Psoas muscle (tissue), 8 donors: ENCODE measurements around the gene PATZ1. TPM values are rescaled to one million over a fixed set of nuclear protein-coding genes. Genes with fewer than 3 reads are reported as not detected.

Source experiments
- ATAC-seq, 4 donors: fragments of 200-7000 bp; cut with Tn5 transposase; one replicate each; pipeline ENCODE4 v1.9.1; 2020; ENCODE audit warnings: moderate library complexity in 3 of 4, mild to moderate bottlenecking in 2 of 4
- DNase-seq, 2 donors: peaks; one replicate each; pipeline ENCODE4 v3.0.0-alpha.2; 2020
- H3K27ac ChIP-seq: fragments of 200-600 bp; one replicate; pipeline ENCODE4 v1.8.0; 2022
- H3K27me3 ChIP-seq, 3 donors: fragments of 200-600 bp in 1 of 3; one replicate each; pipeline versions ENCODE4 v1.6.1 to v1.8.0; 2013 to 2022; ENCODE audit warnings: low read length in 2 of 3, mild to moderate bottlenecking in 2 of 3, moderate library complexity in 1 of 3; ENCODE audit not compliant: insufficient read depth in 3 of 3
- H3K36me3 ChIP-seq, 2 donors: fragments of 200-600 bp in 1 of 2; one replicate each; pipeline versions ENCODE4 v1.6.1 to v1.8.0; 2013 to 2022; ENCODE audit warnings: low read depth in 1 of 2, mild to moderate bottlenecking in 1 of 2, moderate library complexity in 1 of 2; ENCODE audit not compliant: insufficient read depth in 1 of 2
- H3K4me1 ChIP-seq: fragments of 200-600 bp; one replicate; pipeline ENCODE4 v1.8.0; 2022
- H3K4me3 ChIP-seq: fragments of 200-600 bp; one replicate; pipeline ENCODE4 v1.8.0; 2022; ENCODE audit warnings: mild to moderate bottlenecking
- H3K9me3 ChIP-seq: fragments of 200-600 bp; one replicate; pipeline ENCODE4 v1.8.0; 2022
- WGBS, 3 donors: extraction: QIAGEN DNeasy Blood & Tissue Kit; methylation state at CpG; one replicate each; pipeline versions ENCODE4 v1.1.6 to v1.1.7; 2013; 5-methylcytosine and 5-hydroxymethylcytosine counted together
- intact Hi-C, 2 donors: fragments of 100-400 bp; cut with DNase I; formaldehyde crosslinking; loops; one replicate each; pipeline versions ENCODE4 v1.11.0 to v1.14.2; 2022
- polyA plus RNA-seq, 3 donors: library from polyadenylated mRNA; stranded (reverse); fragments of 200-250 nt; gene quantifications; one replicate each; pipeline ENCODE4 v1.2.3, GENCODE V29; 2013
- total RNA-seq, 4 donors: library from RNA; stranded (reverse); fragmentation: NEBNext Ultra II Directional in 2 of 4; extraction: Animal tissue kit (Norgen Biotek cat#: 25700) in 2 of 4; gene quantifications; one replicate each; pipeline versions ENCODE4 v1.2.1 to v1.2.4, GENCODE V29; 2021 to 2023
- TF ChIP-seq, protein P1 (sequence below): fragments of 200-600 bp; IDR thresholded peaks from one replicate; pipeline ENCODE4 v1.8.0; 2022; ENCODE audit warnings: antibody characterized with exemption
- donor health status: healthy with polysubstance abuse.
- donor health status: DM: no; HTN: no; CAD: no; lungs with moderate emphysema.
- donor health status: Bipolar disorder and iron deficiency.
- donor health status: healthy.
- donor health status: DM: yes; HTN: yes; CAD: no.
- donor health status: DM: no; HTN: no; CAD: no.
- donor health status: DM: no; HTN: no; CAD: no.
- donor health status: DM: yes; HTN: yes; CAD: no.

Gene PATZ1
- total and polyA plus RNA-seq, 7 donors: 5.2 to 14.2 (median 9.2) TPM

GRCh38 chr22:31377612-31378011 lies 31.5 kb upstream of the PATZ1 start:
- DNase-seq (no peak), ATAC-seq (no peak)
- WGBS, 3 donors: 67 to 71% (median 71%) methylated on average over 3 of the region's 3 CpGs
- H3K36me3 ChIP-seq: no peaks in the 10 kb centered on the region
- H3K27ac ChIP-seq: no peak overlapping the region
- H3K27me3 ChIP-seq: no peaks in the 10 kb centered on the region
- no peak overlapping the region for H3K4me3 ChIP-seq
- TF ChIP-seq, protein P1, sequence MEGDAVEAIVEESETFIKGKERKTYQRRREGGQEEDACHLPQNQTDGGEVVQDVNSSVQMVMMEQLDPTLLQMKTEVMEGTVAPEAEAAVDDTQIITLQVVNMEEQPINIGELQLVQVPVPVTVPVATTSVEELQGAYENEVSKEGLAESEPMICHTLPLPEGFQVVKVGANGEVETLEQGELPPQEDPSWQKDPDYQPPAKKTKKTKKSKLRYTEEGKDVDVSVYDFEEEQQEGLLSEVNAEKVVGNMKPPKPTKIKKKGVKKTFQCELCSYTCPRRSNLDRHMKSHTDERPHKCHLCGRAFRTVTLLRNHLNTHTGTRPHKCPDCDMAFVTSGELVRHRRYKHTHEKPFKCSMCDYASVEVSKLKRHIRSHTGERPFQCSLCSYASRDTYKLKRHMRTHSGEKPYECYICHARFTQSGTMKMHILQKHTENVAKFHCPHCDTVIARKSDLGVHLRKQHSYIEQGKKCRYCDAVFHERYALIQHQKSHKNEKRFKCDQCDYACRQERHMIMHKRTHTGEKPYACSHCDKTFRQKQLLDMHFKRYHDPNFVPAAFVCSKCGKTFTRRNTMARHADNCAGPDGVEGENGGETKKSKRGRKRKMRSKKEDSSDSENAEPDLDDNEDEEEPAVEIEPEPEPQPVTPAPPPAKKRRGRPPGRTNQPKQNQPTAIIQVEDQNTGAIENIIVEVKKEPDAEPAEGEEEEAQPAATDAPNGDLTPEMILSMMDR: no peak
- intact Hi-C loops: no loop called here
- H3K9me3 ChIP-seq: no peaks in the 10 kb centered on the region
- H3K4me1 ChIP-seq: no peaks in the 10 kb centered on the region

GRCh38 chr22:31367426-31367825 lies 21.3 kb upstream of the PATZ1 start:
- Histone ChIP-seq H3K27ac (no peak overlapping the region), H3K4me1 (no peaks in the 10 kb centered on the region), H3K36me3 (no peaks in the 10 kb centered on the region), H3K4me3 (no peak overlapping the region), H3K27me3 (no peaks in the 10 kb centered on the region), H3K9me3 (no peaks in the 10 kb centered on the region)
- 62 to 66% (median 63%) methylated on average over 3 of the region's 3 CpGs for WGBS, 3 donors
- intact Hi-C loops: no loop called here
- no peak for DNase-seq
- TF ChIP-seq, protein P1: no peak
- no peak for ATAC-seq

GRCh38 chr22:31363885-31364465 lies 17.8 kb upstream of the PATZ1 start:
- ATAC-seq (no peak), DNase-seq (no peak)
- intact Hi-C loops: no loop called here
- Histone ChIP-seq H3K36me3 (no peaks in the 10 kb centered on the region), H3K4me3 (no peak overlapping the region), H3K27ac (no peak overlapping the region), H3K27me3 (no peaks in the 10 kb centered on the region), H3K9me3 (no peaks in the 10 kb centered on the region), H3K4me1 (no peaks in the 10 kb centered on the region)
- 42 to 55% (median 48%) methylated on average over 3 of the region's 3 CpGs for WGBS, 3 donors
- TF ChIP-seq, protein P1: no peak

DNA sequence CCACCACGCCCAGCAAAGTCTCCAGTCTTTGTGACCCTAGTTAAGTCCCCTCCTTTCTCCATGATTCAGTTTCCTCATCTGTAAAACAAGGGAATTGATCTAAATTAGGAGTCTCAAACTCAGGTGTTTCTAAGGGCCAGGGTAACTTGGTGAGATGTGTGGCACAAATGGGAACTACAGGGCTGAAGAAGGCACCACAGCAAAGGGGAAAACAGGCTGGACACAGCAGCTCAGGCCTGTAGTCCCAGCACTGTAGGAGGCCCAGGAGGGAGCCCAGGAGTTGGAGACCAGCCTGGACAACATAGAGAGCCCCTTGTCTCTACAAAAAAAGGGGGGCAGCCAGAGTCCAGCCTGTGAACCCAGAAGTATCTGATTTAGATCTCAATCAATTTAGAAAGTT lies 15.6 kb upstream of the PATZ1 start:
- no peaks in the 10 kb centered on the region for H3K36me3 ChIP-seq
- no peaks in the 10 kb centered on the region for H3K4me1 ChIP-seq
- H3K27ac ChIP-seq: no peak overlapping the region
- ATAC-seq (no peak), DNase-seq (no peak)
- intact Hi-C loops: no loop called here
- H3K4me3 ChIP-seq: no peak overlapping the region
- no peaks in the 10 kb centered on the region for H3K9me3 ChIP-seq
- TF ChIP-seq, protein P1: no peak
- WGBS, 3 donors: 54 to 100% (median 98%) methylated on average over 1 of the region's 1 CpG
- H3K27me3 ChIP-seq: no peaks in the 10 kb centered on the region

DNA sequence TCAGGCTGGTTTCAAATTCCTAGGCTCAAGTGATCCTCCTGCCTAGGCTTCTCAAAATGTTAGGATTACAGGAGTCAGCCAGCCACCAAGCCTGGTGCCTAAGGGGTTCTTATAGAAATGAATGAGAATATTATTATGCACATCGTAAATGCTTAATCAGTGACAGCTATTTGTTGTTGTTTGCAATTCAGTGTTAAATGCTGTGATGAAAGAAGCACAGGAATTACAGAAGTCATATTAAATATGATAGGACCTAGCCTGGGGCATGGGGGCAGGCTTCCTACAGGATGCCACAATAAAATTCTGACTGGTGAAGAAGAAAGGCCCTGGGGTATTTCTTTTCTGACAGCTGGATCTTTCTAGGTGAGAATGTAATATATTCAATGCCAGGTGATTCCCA lies 13.9 kb upstream of the PATZ1 start:
- intact Hi-C loops: no loop called here
- Histone ChIP-seq H3K4me1 (no peaks in the 10 kb centered on the region), H3K27me3 (peaks cover 0 to 6% (median 0%) of the 10 kb centered on the region in 3 donors), H3K36me3 (no peaks in the 10 kb centered on the region), H3K4me3 (no peak overlapping the region), H3K9me3 (no peaks in the 10 kb centered on the region), H3K27ac (no peak overlapping the region)
- ATAC-seq (no peak), DNase-seq (no peak)
- WGBS, 3 donors: 85 to 93% (median 89%) methylated on average over 1 of the region's 1 CpG
- TF ChIP-seq, protein P1: no peak
